Adrenal gland (tissue), 12 donors: ENCODE data around the gene ACADSB. TPM values are rescaled to one million over a fixed set of nuclear protein-coding genes. Genes with fewer than 3 reads are reported as not detected.

Experiments
- DNase-seq, 7 donors: peaks; one replicate each; pipeline ENCODE4 v3.0.0-alpha.2; 2019 to 2020
- H3K27ac ChIP-seq, 5 donors: fragments of 200-600 bp; sonication (generic) in 4 of 5; 1 replicate in 3 of 5; 2 replicates in 2 of 5; pipeline versions ENCODE4 v1.5.1 to v1.8.0; 2016 to 2020; ENCODE audit warnings: mild to moderate bottlenecking in 1 of 5
- H3K27me3 ChIP-seq: fragments of 200-600 bp; 2 replicates; pipeline ENCODE4 v1.8.0; 2021
- H3K36me3 ChIP-seq, 2 donors: fragments of 200-600 bp; replicated peaks in 1 of 2; 1 replicate in 1 of 2; 2 replicates in 1 of 2; pipeline versions ENCODE4 v1.5.1 to v1.8.0; 2018 to 2022
- H3K4me1 ChIP-seq, 2 donors: fragments of 200-600 bp; replicated peaks in 1 of 2; 1 replicate in 1 of 2; 2 replicates in 1 of 2; pipeline versions ENCODE4 v1.5.1 to v1.8.0; 2018 to 2021
- H3K4me3 ChIP-seq, 4 donors: fragments of 200-600 bp; sonication (generic) in 3 of 4; one replicate each; pipeline ENCODE4 v1.5.1; 2016 to 2018
- H3K9me3 ChIP-seq, 3 donors: fragments of 200-600 bp; sonication (generic) in 1 of 3; replicated peaks in 1 of 3; 1 replicate in 2 of 3; 2 replicates in 1 of 3; pipeline versions ENCODE4 v1.5.1 to v1.8.0; 2016 to 2021
- CTCF ChIP-seq, 6 experiments: fragments of 450-650 bp in 4 of 6; fragments of 200-600 bp in 2 of 6; sonication (generic) in 1 of 6; IDR thresholded peaks; 1 replicate in 5 of 6; 2 replicates in 1 of 6; pipeline versions ENCODE4 v1.5.1 to v1.8.0; 2016 to 2021; ENCODE audit warnings: antibody characterized with exemption in 6 of 6, mild to moderate bottlenecking in 2 of 6, moderate library complexity in 1 of 6
- POLR2A ChIP-seq, 2 donors: fragments of 450-650 bp; IDR thresholded peaks; one replicate each; pipeline ENCODE4 v1.6.1; 2017; ENCODE audit warnings: antibody characterized with exemption in 2 of 2, mild to moderate bottlenecking in 2 of 2, moderate library complexity in 1 of 2
- WGBS, 4 donors: extraction: QIAGEN DNeasy Blood & Tissue Kit in 2 of 4; methylation state at CpG; one replicate each; pipeline versions ENCODE4 v1.1.5 to v1.1.7; 2013 to 2017; 5-methylcytosine and 5-hydroxymethylcytosine counted together
- intact Hi-C, 2 donors: fragments of 100-400 bp; cut with DNase I; formaldehyde crosslinking; loops; one replicate each; pipeline versions ENCODE4 v1.14.1 to v1.15.0; 2022 to 2023
- polyA plus RNA-seq, 3 donors: library from polyadenylated mRNA; stranded (reverse); fragments of 200-250 nt in 2 of 3; fragments of 350-450 nt in 1 of 3; fragmentation: Illumina TruSeq in 1 of 3; extraction: RNeasy Lipid Tissue Mini Kit (QIAGEN cat#74804) in 1 of 3; gene quantifications; one replicate each; pipeline ENCODE4 v1.2.3, GENCODE V29; 2013 to 2014
- total RNA-seq, 9 donors: library from RNA; depleted of rRNA in 4 of 9; stranded (reverse); fragments of >200 nt in 4 of 9; fragments of 120-200 nt in 1 of 9; fragmentation: NEBNext Ultra II Directional in 1 of 9; extraction: Animal tissue kit (Norgen Biotek cat#: 25700) in 1 of 9; gene quantifications; one replicate each; pipeline versions ENCODE4 v1.1.0 to v1.2.4, GENCODE V29; 2013 to 2023
- donor health status: healthy with polysubstance abuse.
- donor health status: Bipolar disorder and iron deficiency.
- donor health status: DM: yes; HTN: yes; CAD: no.
- donor health status: DM: no; HTN: no; CAD: no.
- donor health status: DM: no; HTN: no; CAD: no.
- donor health status: DM: yes; HTN: yes; CAD: no.

Gene ACADSB
- total and polyA plus RNA-seq, 12 donors, result 8.3 to 94.7 (median 35.6) TPM

DNA sequence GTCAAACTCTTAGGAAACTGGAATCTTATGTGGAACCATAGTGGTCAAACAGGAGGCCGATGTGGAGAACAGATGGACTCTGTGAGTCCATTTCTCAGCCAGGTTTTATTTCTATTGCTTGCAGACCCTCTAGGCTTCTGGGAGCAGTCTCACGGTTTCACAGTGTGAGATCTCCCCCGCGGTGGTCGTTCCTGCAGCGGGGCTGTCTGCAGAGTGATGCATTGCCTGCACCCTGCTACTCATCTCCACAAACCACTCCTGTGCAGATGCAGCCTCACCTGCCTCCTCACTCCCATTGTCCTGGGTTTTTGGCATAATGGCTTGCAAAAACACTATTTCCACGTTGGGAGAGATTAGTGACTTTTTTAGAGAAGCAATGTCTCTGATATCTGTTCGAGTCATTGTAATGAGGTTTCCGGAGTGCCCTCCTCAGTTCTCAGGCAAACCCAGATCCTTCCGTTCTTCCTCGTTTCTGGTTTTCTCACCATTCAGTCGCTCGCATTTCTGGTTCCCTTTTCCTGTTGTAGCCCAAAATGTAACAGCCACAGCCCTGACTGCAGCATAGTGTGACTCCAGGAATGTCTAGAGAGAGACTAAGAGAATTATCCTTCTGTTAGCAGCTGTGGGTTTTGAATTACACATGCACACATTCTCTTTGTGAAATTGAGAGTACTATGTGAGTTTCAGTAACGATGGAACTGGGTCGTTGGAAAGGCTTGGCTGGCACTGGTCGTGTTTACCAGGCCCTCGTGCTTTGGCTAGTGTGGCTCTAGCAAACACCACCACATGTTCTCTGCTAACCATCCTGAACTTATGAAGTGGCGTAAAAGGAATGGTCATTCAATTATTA, 30.2 kb downstream of the ACADSB start:
- Histone ChIP-seq H3K27ac (no peak overlapping the region), H3K27me3 (no peaks in the 10 kb centered on the region), H3K9me3 (no peaks in the 10 kb centered on the region), H3K4me3 (no peak overlapping the region), H3K4me1 (no peaks in the 10 kb centered on the region), H3K36me3 (no peaks in the 10 kb centered on the region)
- 74 to 77% (median 74%) methylated on average over 18 of the region's 18 CpGs for WGBS, 4 donors
- no peak for DNase-seq
- no peak for TF ChIP-seq POLR2A (IDR thresholded peaks at IDR 0.05)
- TF ChIP-seq CTCF (IDR thresholded peaks at IDR 0.05), result no peak
- intact Hi-C loops, result no loop called here

DNA sequence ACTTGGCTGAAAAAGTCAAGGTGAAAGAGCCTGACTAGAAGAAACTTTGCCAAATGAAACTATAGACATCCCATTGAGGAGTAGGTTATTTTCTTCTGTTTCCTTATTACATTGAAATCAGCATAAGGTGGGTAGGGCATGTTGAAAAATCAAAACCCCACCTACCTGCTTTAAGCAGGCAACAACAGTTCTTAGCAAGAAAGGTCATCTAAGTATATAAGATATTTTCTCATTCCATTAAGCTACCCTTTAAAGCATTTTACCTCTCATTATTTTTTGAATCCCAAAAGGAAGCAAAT, 30.8 kb downstream of the ACADSB start:
- no peak for DNase-seq
- Histone ChIP-seq H3K4me3 (no peak overlapping the region), H3K9me3 (no peaks in the 10 kb centered on the region), H3K27ac (no peak overlapping the region), H3K27me3 (no peaks in the 10 kb centered on the region), H3K4me1 (no peaks in the 10 kb centered on the region), H3K36me3 (no peaks in the 10 kb centered on the region)
- intact Hi-C loops, result no loop called here
- TF ChIP-seq POLR2A (IDR thresholded peaks at IDR 0.05), result no peak
- no peak for TF ChIP-seq CTCF (IDR thresholded peaks at IDR 0.05)

- 86 to 90% (median 89%) methylated on average over 12 of the region's 12 CpGs for WGBS, 4 donors
- H3K36me3 ChIP-seq, result peaks cover 0 to 6% of the 10 kb centered on the region in 2 donors
- H3K4me1 ChIP-seq, result no peaks in the 10 kb centered on the region
- intact Hi-C loops, result loop anchor here (5.0 to 10.0 kb wide), 2 partner anchors 512 to 514 kb away; no protein-coding TSS in a partner anchor
- H3K9me3 ChIP-seq, result no peaks in the 10 kb centered on the region
- H3K27me3 ChIP-seq, result no peaks in the 10 kb centered on the region
- DNase-seq, result no peak
- H3K27ac ChIP-seq, result no peak overlapping the region
- H3K4me3 ChIP-seq, result no peak overlapping the region
- TF ChIP-seq POLR2A (IDR thresholded peaks at IDR 0.05), result no peak
- TF ChIP-seq CTCF (IDR thresholded peaks at IDR 0.05), result no peak
These were observed 34.1 kb downstream of the ACADSB start for GRCh38 chr10:123042708-123043408.

DNA sequence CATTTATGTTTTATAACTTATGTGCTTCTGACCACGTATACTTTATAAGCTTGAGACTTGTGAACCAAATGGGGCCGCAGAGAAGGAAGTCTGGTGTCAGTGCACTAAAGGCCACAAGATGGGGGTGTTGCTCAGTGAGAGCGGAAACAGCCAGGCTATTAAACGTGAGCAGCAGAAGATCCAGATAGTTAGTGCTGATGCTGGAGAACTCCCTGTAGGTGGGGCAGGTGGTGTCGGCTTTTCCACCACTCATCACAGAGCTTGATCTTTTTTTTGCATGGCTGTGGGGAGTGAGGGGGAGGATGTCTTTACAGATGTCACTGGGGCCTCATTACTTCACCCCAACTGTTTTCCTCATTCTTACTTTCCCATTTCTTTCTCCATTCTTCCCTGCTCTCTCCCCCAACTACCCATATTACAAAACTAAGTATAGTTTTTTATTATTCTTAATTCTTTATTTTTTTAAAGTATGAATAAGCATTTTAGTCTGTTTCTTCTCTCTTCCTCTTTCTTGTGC, 34.7 kb downstream of the ACADSB start:
- TF ChIP-seq POLR2A (IDR thresholded peaks at IDR 0.05) (no peak), CTCF (IDR thresholded peaks at IDR 0.05) (peak; percentile 32 to 67 (median 60))
- intact Hi-C loops, result loop anchor here (5.0 to 10.0 kb wide), 2 partner anchors 511 to 514 kb away; no protein-coding TSS in a partner anchor
- 11 to 27% (median 16%) methylated on average over 5 of the region's 5 CpGs for WGBS, 4 donors
- peak; percentile 25 to 72 (median 50) for DNase-seq
- no peaks in the 10 kb centered on the region for H3K4me1 ChIP-seq
- peaks cover 0 to 9% of the 10 kb centered on the region in 2 donors for H3K36me3 ChIP-seq
- H3K27me3 ChIP-seq, result no peaks in the 10 kb centered on the region
- H3K4me3 ChIP-seq, result no peak overlapping the region
- H3K9me3 ChIP-seq, result no peaks in the 10 kb centered on the region
- no peak overlapping the region for H3K27ac ChIP-seq
